ENCODE data around the gene PKNOX2. TPM values are rescaled to one million over a fixed set of nuclear protein-coding genes. Genes with fewer than 3 reads are reported as not detected.

The PKNOX2 gene
- polyA plus RNA-seq, 2 of the 4 experiments (the other 2 are of a cell fraction): not detected

DNA sequence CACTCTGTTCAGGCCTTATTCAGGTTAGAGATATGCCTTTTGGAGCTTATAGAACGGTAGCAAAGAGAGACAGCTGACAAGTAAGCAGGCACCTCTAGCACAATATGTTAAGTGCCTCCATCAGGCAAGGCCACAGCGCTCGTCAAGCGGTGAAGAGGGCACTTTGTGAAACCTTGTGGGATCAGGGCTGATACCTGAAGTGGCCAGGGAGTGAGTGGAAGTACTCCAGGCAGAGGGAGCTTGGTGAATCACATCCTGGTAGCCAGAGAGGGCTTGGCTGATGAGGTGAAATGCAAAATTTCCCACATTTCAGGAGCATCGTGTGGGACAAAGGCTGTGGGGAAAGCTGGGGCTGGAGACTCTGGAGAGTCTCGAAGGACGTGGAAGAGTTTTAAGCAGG is 87.4 kb downstream of the PKNOX2 start:
- Histone ChIP-seq H3K4me3 (no peak overlapping the region), H3K4me1 (no peaks in the 10 kb centered on the region), H3K9me3 (no peaks in the 10 kb centered on the region), H3K27ac (no peak overlapping the region), H3K4me2 (no peak overlapping the region)
- TF ChIP-seq, protein P1, sequence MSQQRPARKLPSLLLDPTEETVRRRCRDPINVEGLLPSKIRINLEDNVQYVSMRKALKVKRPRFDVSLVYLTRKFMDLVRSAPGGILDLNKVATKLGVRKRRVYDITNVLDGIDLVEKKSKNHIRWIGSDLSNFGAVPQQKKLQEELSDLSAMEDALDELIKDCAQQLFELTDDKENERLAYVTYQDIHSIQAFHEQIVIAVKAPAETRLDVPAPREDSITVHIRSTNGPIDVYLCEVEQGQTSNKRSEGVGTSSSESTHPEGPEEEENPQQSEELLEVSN (IDR thresholded peaks at IDR 0.05; ENCODE audit: borderline replicate concordance, low read depth): no peak
- no peak for TF ChIP-seq TFCP2L1 (CRISPR knock-in tag; IDR thresholded peaks at IDR 0.05)
- no peak for TF ChIP-seq MAZ (IDR thresholded peaks at IDR 0.05; ENCODE audit: borderline replicate concordance, low read depth, low read length)
- no peak for TF ChIP-seq HMGXB4 (CRISPR knock-in tag; IDR thresholded peaks at IDR 0.05; ENCODE audit: borderline replicate concordance)
- TF ChIP-seq, protein P2, sequence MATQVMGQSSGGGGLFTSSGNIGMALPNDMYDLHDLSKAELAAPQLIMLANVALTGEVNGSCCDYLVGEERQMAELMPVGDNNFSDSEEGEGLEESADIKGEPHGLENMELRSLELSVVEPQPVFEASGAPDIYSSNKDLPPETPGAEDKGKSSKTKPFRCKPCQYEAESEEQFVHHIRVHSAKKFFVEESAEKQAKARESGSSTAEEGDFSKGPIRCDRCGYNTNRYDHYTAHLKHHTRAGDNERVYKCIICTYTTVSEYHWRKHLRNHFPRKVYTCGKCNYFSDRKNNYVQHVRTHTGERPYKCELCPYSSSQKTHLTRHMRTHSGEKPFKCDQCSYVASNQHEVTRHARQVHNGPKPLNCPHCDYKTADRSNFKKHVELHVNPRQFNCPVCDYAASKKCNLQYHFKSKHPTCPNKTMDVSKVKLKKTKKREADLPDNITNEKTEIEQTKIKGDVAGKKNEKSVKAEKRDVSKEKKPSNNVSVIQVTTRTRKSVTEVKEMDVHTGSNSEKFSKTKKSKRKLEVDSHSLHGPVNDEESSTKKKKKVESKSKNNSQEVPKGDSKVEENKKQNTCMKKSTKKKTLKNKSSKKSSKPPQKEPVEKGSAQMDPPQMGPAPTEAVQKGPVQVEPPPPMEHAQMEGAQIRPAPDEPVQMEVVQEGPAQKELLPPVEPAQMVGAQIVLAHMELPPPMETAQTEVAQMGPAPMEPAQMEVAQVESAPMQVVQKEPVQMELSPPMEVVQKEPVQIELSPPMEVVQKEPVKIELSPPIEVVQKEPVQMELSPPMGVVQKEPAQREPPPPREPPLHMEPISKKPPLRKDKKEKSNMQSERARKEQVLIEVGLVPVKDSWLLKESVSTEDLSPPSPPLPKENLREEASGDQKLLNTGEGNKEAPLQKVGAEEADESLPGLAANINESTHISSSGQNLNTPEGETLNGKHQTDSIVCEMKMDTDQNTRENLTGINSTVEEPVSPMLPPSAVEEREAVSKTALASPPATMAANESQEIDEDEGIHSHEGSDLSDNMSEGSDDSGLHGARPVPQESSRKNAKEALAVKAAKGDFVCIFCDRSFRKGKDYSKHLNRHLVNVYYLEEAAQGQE (IDR thresholded peaks at IDR 0.05): no peak
- no peak for TF ChIP-seq ZC3H11A (IDR thresholded peaks at IDR 0.05)
- no peak for TF ChIP-seq TP53 (CRISPR knock-in tag; IDR thresholded peaks at IDR 0.05)
- ChIA-PET CTCF (interaction anchor here (0.5 kb wide), 1 partner anchor 252 kb away, joined by 3 read pairs; no protein-coding TSS in a partner anchor), POLR2A (no interaction called here)
- 36% methylated on average over 7 of the region's 7 CpGs for WGBS (ENCODE audit: missing lambda C conversion rate)
- DNase-seq (ENCODE audit: low read depth in 1 of 2, low spot score in 1 of 2) (no peak), FAIRE-seq (no peak), ATAC-seq (no peak)

GRCh38 chr11:125253289-125253688 is 88.7 kb downstream of the PKNOX2 start:
- FAIRE-seq: no peak
- no peak overlapping the region for H3K4me2 ChIP-seq
- WGBS (ENCODE audit: missing lambda C conversion rate): 41% methylated on average over 4 of the region's 7 CpGs
- no peaks in the 10 kb centered on the region for H3K9me3 ChIP-seq
- CTCF ChIA-PET: no interaction called here
- H3K27ac ChIP-seq: no peak overlapping the region
- no peak for DNase-seq (ENCODE audit: low read depth in 1 of 2, low spot score in 1 of 2)
- no peaks in the 10 kb centered on the region for H3K4me1 ChIP-seq
- TF ChIP-seq NPAS2 (CRISPR knock-in tag; IDR thresholded peaks at IDR 0.05; ENCODE audit: borderline replicate concordance) (no peak), ESRRA (IDR thresholded peaks at IDR 0.05; ENCODE audit: borderline replicate concordance, low read length) (no peak), ZSCAN20 (CRISPR knock-in tag; IDR thresholded peaks at IDR 0.05) (no peak), GATA3 (IDR thresholded peaks at IDR 0.05; ENCODE audit: borderline replicate concordance) (no peak), HOXA7 (CRISPR knock-in tag; IDR thresholded peaks at IDR 0.05) (no peak), HOXB5 (CRISPR knock-in tag; IDR thresholded peaks at IDR 0.05) (no peak), CEBPB (IDR thresholded peaks at IDR 0.05) (no peak), HOXB13 (CRISPR knock-in tag; IDR thresholded peaks at IDR 0.05; ENCODE audit: low read depth) (no peak), ZNF302 (CRISPR knock-in tag; IDR thresholded peaks at IDR 0.05) (no peak), KDM5A (IDR thresholded peaks at IDR 0.05) (no peak), MAFK (IDR thresholded peaks at IDR 0.05; ENCODE audit: partially characterized antibody) (no peak)
- TF ChIP-seq, protein P3, sequence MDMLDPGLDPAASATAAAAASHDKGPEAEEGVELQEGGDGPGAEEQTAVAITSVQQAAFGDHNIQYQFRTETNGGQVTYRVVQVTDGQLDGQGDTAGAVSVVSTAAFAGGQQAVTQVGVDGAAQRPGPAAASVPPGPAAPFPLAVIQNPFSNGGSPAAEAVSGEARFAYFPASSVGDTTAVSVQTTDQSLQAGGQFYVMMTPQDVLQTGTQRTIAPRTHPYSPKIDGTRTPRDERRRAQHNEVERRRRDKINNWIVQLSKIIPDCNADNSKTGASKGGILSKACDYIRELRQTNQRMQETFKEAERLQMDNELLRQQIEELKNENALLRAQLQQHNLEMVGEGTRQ (IDR thresholded peaks at IDR 0.05): no peak
- TF ChIP-seq, protein P4, sequence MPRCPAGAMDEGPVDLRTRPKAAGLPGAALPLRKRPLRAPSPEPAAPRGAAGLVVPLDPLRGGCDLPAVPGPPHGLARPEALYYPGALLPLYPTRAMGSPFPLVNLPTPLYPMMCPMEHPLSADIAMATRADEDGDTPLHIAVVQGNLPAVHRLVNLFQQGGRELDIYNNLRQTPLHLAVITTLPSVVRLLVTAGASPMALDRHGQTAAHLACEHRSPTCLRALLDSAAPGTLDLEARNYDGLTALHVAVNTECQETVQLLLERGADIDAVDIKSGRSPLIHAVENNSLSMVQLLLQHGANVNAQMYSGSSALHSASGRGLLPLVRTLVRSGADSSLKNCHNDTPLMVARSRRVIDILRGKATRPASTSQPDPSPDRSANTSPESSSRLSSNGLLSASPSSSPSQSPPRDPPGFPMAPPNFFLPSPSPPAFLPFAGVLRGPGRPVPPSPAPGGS (IDR thresholded peaks at IDR 0.05): no peak
- TF ChIP-seq, protein P2 (IDR thresholded peaks at IDR 0.05): no peak
- ATAC-seq: no peak
- H3K4me3 ChIP-seq: no peak overlapping the region
- POLR2A ChIA-PET: no interaction called here

Measured in A549 (cell line).